ENCODE results near the gene GYPE.
"Not testable (repeated sequence)": the region's sequence is repeated elsewhere in the genome, so short reads cannot be mapped to it uniquely, and the experiment has no call there.

- TF ChIP-seq CTCF, POLR2A (IDR thresholded peaks at IDR 0.05): not testable (repeated sequence)
These were observed 65.9 kb downstream of the GYPE start for GRCh38 chr4:143839413-143839812.

All from breast epithelium (tissue), 3 donors.